GM12864 (cell line): ENCODE measurements around the gene NOX3.

Experiments used
- DNase-seq: peaks from one replicate; pipeline ENCODE4 v3.0.0-alpha.2; 2011; ENCODE audit warnings: low read depth
- H3K4me3 ChIP-seq: 2 replicates; pipeline ENCODE4 v1.5.1; 2011; ENCODE audit warnings: mild to moderate bottlenecking, low read depth, low read length, control low read depth
- CTCF ChIP-seq: IDR thresholded peaks from 2 replicates; pipeline ENCODE4 v1.5.1; 2011; ENCODE audit warnings: low read depth, mild to moderate bottlenecking, moderate library complexity, low read length, control low read depth, inconsistent platforms; ENCODE audit errors: missing control alignments

Gene NOX3

GRCh38 chr6:155455766-155456165 lies at the start of gene NOX3:
Gene NOX3, minus strand, starts transcription at chr6:155455839. Its CDS starts 39 bp downstream, at chr6:155455800.
- no peak for DNase-seq
- TF ChIP-seq CTCF = no peak

GRCh38 chr6:155504848-155505607 lies 49.4 kb upstream of the NOX3 start:
- TF ChIP-seq CTCF = no peak
- no peak overlapping the region for H3K4me3 ChIP-seq
- no peak for DNase-seq

More at GRCh38 chr6:155455766-155456165, at the start of gene NOX3:
- no peak within 1 kb of the TSS for H3K4me3 ChIP-seq

- no peak for DNase-seq
- TF ChIP-seq CTCF = no peak
- H3K4me3 ChIP-seq = no peak overlapping the region
These were observed 46.8 kb upstream of the NOX3 start for GRCh38 chr6:155502393-155502792.

GRCh38 chr6:155499574-155499973 lies 43.9 kb upstream of the NOX3 start:
- no peak for DNase-seq
- H3K4me3 ChIP-seq = no peak overlapping the region
- TF ChIP-seq CTCF = no peak

GRCh38 chr6:155498370-155498769 lies 42.7 kb upstream of the NOX3 start:
- no peak for DNase-seq
- no peak for TF ChIP-seq CTCF
- H3K4me3 ChIP-seq = no peak overlapping the region

GRCh38 chr6:155497273-155497672 lies 41.6 kb upstream of the NOX3 start:
- no peak for DNase-seq
- no peak for TF ChIP-seq CTCF

GRCh38 chr6:155495011-155495768 lies 39.6 kb upstream of the NOX3 start:
- H3K4me3 ChIP-seq = no peak overlapping the region
- DNase-seq = no peak
- TF ChIP-seq CTCF = no peak

More at GRCh38 chr6:155497273-155497672, 41.6 kb upstream of the NOX3 start:
- H3K4me3 ChIP-seq = no peak overlapping the region
